ENCODE results near the gene GPR107. TPM values are rescaled to one million over a fixed set of nuclear protein-coding genes. Genes with fewer than 3 reads are reported as not detected.

GPR107 gene
- total and polyA plus RNA-seq, 8 donors: 3.4 to 37.8 (median 13.2) TPM

DNA sequence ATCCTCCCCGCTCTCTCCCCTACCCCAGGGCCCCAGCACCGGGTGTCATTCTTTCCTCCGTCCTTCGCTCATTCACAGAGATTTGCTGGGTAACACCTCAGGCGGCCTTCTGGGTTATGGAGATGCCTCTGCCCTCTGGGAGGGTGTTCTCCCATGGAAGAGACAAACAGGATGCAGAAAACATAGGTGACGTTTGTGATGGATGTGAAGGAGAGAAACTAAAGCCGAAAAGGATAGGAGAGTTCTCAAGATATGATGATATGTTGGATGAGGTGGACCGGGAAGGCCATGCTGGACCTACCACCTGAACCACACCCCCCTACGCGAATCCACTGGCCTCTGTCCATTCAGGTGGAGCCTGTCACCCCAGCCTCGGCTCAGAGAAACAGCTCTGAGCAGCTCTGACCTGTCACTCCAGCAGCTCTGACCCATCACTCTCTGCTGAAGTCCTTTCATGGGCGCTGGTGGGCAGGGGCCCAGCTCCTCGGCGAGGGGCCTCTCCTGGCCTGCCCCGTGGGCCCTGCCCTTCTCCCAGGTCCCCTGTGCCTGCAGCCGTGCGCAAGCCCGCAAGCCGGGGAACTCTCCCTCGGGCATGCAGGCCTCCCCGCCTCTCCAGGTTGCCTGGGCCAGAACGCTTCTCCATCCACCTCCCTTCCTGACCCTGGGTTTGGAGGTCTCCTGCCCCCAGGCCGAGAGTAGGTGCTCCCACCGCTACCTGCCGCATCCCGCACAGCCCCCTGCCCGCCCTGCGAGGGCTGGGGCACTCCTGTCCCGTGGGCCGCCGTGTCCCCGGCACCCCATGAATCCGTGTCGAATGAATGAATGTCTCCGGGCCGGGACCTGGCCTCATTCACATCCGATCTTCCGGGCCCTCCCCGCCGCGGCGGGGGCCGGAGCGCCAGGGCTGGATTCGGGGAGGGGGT lies 117.8 kb downstream of the GPR107 start:
- H3K4me3 ChIP-seq: peak overlapping the region; percentile 55 to 71 (median 62)
- no peaks in the 10 kb centered on the region for H3K36me3 ChIP-seq
- no peaks in the 10 kb centered on the region for H3K9me3 ChIP-seq
- H3K27me3 ChIP-seq: peaks cover 0 to 31% (median 13%) of the 10 kb centered on the region in 3 donors
- no peak for DNase-seq
- WGBS, 5 donors: 22 to 40% (median 32%) methylated on average over 33 to 45 of the region's 45 CpGs
- TF ChIP-seq, protein P1, sequence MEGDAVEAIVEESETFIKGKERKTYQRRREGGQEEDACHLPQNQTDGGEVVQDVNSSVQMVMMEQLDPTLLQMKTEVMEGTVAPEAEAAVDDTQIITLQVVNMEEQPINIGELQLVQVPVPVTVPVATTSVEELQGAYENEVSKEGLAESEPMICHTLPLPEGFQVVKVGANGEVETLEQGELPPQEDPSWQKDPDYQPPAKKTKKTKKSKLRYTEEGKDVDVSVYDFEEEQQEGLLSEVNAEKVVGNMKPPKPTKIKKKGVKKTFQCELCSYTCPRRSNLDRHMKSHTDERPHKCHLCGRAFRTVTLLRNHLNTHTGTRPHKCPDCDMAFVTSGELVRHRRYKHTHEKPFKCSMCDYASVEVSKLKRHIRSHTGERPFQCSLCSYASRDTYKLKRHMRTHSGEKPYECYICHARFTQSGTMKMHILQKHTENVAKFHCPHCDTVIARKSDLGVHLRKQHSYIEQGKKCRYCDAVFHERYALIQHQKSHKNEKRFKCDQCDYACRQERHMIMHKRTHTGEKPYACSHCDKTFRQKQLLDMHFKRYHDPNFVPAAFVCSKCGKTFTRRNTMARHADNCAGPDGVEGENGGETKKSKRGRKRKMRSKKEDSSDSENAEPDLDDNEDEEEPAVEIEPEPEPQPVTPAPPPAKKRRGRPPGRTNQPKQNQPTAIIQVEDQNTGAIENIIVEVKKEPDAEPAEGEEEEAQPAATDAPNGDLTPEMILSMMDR (IDR thresholded peaks at IDR 0.05): no peak
- TF ChIP-seq EP300 (IDR thresholded peaks at IDR 0.05) (no peak), POLR2A (IDR thresholded peaks at IDR 0.05) (no peak), POLR2AphosphoS5 (IDR thresholded peaks at IDR 0.05) (no peak)
- H3K27ac ChIP-seq: peak overlapping the region in 3 of 5 donors; percentile 37 to 77 (median 63)
- intact Hi-C loops (cut with DNase I; ENCODE audit: low total_unique reads): no loop called here
- H3K4me1 ChIP-seq: peaks cover 20 to 34% (median 27%) of the 10 kb centered on the region in 4 donors

DNA sequence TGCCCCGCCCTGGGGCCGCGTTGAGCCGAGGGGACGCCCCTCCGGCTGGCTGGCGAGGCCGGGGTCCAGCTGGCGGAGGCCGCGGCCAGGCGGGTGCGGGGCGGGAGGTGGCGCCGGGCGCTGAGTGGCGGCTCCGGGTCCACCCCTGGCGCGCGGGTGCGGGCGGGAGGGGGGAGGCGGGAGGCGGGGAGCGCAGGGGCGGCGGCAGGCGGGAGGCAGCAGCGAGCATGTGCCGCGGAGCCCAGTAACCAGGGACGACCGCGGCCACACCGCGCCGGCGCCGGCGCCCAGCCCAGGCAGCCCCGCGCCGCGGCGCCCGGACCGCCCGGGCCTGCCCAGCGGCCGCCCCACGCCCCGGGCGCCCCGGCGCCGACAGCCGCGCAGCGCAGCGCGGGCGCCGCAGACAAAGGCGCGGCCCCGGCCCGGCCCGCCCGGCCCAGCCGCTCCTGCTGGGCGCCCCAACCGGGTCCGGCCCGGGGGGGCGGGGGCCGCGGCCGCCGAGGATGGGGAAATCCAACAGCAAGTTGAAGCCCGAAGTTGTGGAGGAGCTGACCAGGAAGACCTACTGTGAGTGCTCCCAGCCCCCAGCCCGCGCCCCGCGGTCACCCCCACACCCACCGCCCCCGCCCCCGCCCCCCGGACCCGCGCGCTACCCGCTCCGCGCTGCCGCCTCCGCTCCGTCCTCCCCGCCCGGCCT lies 118.6 kb downstream of the GPR107 start, which contains the start of gene NCS1:
Gene NCS1 (plus strand): TSS at position 244 of the 697 bp plus-strand sequence. CDS start 260 bp downstream, at position 504.
- Histone ChIP-seq H3K9me3 (no peaks in the 10 kb centered on the region), H3K4me1 (peaks cover 20 to 41% (median 27%) of the 10 kb centered on the region in 4 donors), H3K27me3 (peaks cover 0 to 31% (median 13%) of the 10 kb centered on the region in 3 donors), H3K27ac (peak within 1 kb of the TSS in 4 of 5 donors; percentile 56 to 91 (median 83)), H3K36me3 (no peaks in the 10 kb centered on the region), H3K4me3 (peak within 1 kb of the TSS; percentile 58 to 71 (median 62))
- no peak for TF ChIP-seq EP300 (IDR thresholded peaks at IDR 0.05)
- TF ChIP-seq, protein P1 (IDR thresholded peaks at IDR 0.05): no peak
- TF ChIP-seq POLR2AphosphoS5 (IDR thresholded peaks at IDR 0.05): no peak
- TF ChIP-seq POLR2A (IDR thresholded peaks at IDR 0.05): no peak
- intact Hi-C loops (cut with DNase I; ENCODE audit: low total_unique reads): no loop called here
- peak; percentile 76 to 94 for DNase-seq
- 0 to 1% (median 1%) methylated on average over 3 to 92 of the region's 101 CpGs for WGBS, 5 donors

DNA sequence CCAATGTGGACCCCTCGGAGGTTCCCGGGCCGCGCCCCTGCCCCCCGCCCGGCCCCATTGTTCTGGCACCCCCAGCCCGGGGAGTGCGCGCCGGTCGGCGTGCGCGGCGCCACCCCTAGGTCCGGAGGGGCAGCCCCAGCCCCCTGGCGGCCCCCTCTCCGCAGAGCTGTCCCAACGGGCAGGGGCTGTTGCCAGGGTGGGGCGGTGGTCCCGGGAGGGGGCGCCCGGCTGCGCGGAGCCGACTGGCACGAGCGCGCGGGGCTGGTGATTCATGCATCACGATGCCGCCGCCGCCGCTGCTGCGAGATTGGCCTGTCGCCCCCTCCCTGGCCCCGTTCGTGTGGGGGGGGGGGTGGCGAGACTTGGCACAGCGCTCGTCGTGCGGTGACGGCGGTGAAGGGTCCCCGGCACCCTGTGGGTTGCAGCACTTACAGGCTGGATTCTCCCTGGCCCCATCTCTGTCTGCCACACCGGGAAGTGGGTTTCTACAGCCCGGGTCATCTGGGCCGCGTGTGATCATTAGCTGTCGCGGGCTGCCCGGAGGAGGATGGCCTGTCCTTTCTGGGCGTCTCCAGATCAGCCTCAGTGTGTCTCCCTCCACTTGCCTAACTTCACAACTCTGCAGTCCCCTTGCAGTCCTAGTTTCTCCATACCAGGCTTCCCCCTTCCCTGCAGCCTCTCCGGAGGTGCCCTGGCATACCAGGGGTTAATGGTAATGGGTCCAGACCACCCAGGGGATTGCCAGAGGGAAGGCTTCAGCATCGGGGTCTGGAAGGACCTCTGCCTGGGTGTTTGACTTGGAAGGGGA lies 119.4 kb downstream of the GPR107 start:
- DNase-seq: peak in 1 of 2 donors; percentile 64
- peaks cover 20 to 48% (median 27%) of the 10 kb centered on the region in 4 donors for H3K4me1 ChIP-seq
- TF ChIP-seq POLR2A (IDR thresholded peaks at IDR 0.05): no peak
- TF ChIP-seq, protein P1 (IDR thresholded peaks at IDR 0.05): no peak
- no peak for TF ChIP-seq POLR2AphosphoS5 (IDR thresholded peaks at IDR 0.05)
- TF ChIP-seq EP300 (IDR thresholded peaks at IDR 0.05): no peak
- H3K36me3 ChIP-seq: no peaks in the 10 kb centered on the region
- H3K4me3 ChIP-seq: peak overlapping the region; percentile 58 to 71 (median 62)
- no peaks in the 10 kb centered on the region for H3K9me3 ChIP-seq
- H3K27me3 ChIP-seq: peaks cover 0 to 31% (median 13%) of the 10 kb centered on the region in 3 donors
- intact Hi-C loops (cut with DNase I; ENCODE audit: low total_unique reads): no loop called here
- WGBS, 5 donors: 4 to 7% (median 4%) methylated on average over 10 to 57 of the region's 57 CpGs
- peak overlapping the region in 4 of 5 donors; percentile 56 to 91 (median 83) for H3K27ac ChIP-seq

All from stomach (tissue), 9 donors.